ENCODE data around the gene SESN2. TPM values are rescaled to one million over a fixed set of nuclear protein-coding genes. Genes with fewer than 3 reads are reported as not detected.

SESN2 gene
- total and polyA plus RNA-seq, 7 experiments from 2014 or later = 2.3 to 50.7 (median 5.5) TPM

DNA sequence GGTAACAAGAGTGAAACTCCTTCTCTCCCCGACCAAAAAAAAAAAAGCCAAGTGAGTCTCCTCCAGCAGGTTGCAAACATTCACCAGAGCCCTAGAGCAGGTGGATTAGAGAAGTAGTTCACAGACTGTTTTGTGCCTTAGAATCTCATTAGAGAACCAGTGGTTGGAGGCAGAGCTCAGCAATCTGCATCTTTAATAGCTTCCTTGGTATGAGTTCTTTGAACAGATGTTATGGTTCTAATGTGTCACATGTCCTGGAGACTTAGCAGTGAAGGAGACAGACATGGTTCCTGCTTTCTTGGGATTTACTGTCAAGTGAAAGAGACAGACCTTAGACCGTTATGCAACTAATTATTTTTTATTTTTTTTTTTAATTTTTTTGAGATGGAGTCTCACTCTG, 26.8 kb downstream of the SESN2 start:
- no peak overlapping the region for H3K4me3 ChIP-seq (ENCODE audit: low read length)
- ChIA-PET CTCF (no interaction called here), POLR2A (interaction anchor here (0.6 kb wide), 1 partner anchor 450 kb away, joined by 4 read pairs; no protein-coding TSS in a partner anchor)
- intact Hi-C loops (cut with micrococcal nuclease) = no loop called here
- peaks cover 2 to 11% (median 2%) of the 10 kb centered on the region in 5 donors for H3K36me3 Mint-ChIP-seq
- no peaks in the 10 kb centered on the region for H3K9me3 ChIP-seq (ENCODE audit: control insufficient read depth in 2 of 3, low read length in 3 of 3)
- no peaks in the 10 kb centered on the region for H3K27me3 ChIP-seq (ENCODE audit: control insufficient read depth in 2 of 2, insufficient read depth in 2 of 2, low read length in 2 of 2)
- DNase-seq = no peak
- peaks cover 0 to 12% (median 0%) of the 10 kb centered on the region in 7 donors for H3K4me1 Mint-ChIP-seq
- H3K9me3 Mint-ChIP-seq = no peaks in the 10 kb centered on the region
- no peak overlapping the region for H3K27ac Mint-ChIP-seq
- no peaks in the 10 kb centered on the region for H3K4me1 ChIP-seq (ENCODE audit: control insufficient read depth in 2 of 2, insufficient read depth in 2 of 2, low read length in 2 of 2)
- ATAC-seq = no peak
- H3K27me3 Mint-ChIP-seq = peaks cover 0 to 7% (median 0%) of the 10 kb centered on the region in 5 donors
- no peak overlapping the region for H3K27ac ChIP-seq (ENCODE audit: low read depth, low read length)
- H3K36me3 ChIP-seq (ENCODE audit: control insufficient read depth in 2 of 3, insufficient read depth in 3 of 3, low read length in 3 of 3) = peaks cover 0 to 4% (median 0%) of the 10 kb centered on the region in 3 experiments
- no peak overlapping the region for H3K4me3 Mint-ChIP-seq

DNA sequence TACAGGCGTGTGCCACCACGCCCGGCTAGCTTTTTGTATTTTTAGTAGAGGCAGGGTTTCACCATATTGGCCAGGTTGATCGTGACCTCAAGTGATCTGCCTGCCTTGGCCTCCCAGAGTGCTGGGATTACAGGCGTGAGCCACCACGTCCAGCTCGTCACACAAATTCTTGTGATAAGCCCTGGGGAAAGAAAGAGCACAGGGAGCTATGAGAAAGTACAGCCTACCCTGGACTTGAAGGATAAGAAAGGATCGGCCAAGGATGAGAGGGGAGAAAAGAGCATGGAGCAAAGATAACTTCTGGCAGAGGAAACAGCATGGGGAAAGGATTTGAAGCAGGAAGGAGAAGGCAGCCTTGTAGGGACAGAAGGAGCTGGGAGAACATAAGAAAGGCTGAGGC, 29.2 kb downstream of the SESN2 start:
- H3K27me3 Mint-ChIP-seq = peaks cover 0 to 7% (median 0%) of the 10 kb centered on the region in 5 donors
- CTCF ChIA-PET = no interaction called here

GRCh38 chr1:28290851-28291250, 31.5 kb downstream of the SESN2 start:
- peaks cover 0 to 6% (median 0%) of the 10 kb centered on the region in 7 donors for H3K4me1 Mint-ChIP-seq
- Histone ChIP-seq H3K4me3 (ENCODE audit: low read length) (no peak overlapping the region), H3K27me3 (ENCODE audit: control insufficient read depth in 2 of 2, insufficient read depth in 2 of 2, low read length in 2 of 2) (no peaks in the 10 kb centered on the region), H3K36me3 (ENCODE audit: control insufficient read depth in 2 of 3, insufficient read depth in 3 of 3, low read length in 3 of 3) (no peaks in the 10 kb centered on the region), H3K9me3 (ENCODE audit: control insufficient read depth in 2 of 3, low read length in 3 of 3) (no peaks in the 10 kb centered on the region), H3K4me1 (ENCODE audit: control insufficient read depth in 2 of 2, insufficient read depth in 2 of 2, low read length in 2 of 2) (no peaks in the 10 kb centered on the region), H3K27ac (ENCODE audit: low read depth, low read length) (no peak overlapping the region)
- intact Hi-C loops (cut with micrococcal nuclease) = no loop called here
- H3K27me3 Mint-ChIP-seq = peaks cover 0 to 7% (median 0%) of the 10 kb centered on the region in 5 donors
- H3K4me3 Mint-ChIP-seq = no peak overlapping the region
- no peak for DNase-seq
- no peak overlapping the region for H3K27ac Mint-ChIP-seq
- peaks cover 0 to 3% (median 0%) of the 10 kb centered on the region in 5 donors for H3K36me3 Mint-ChIP-seq
- ChIA-PET POLR2A (no interaction called here), CTCF (no interaction called here)
- H3K9me3 Mint-ChIP-seq = no peaks in the 10 kb centered on the region
- no peak for ATAC-seq

More for the DNA sequence above, 29.2 kb downstream of the SESN2 start:
- Histone ChIP-seq H3K36me3 (ENCODE audit: control insufficient read depth in 2 of 3, insufficient read depth in 3 of 3, low read length in 3 of 3) (no peaks in the 10 kb centered on the region), H3K4me3 (ENCODE audit: low read length) (no peak overlapping the region), H3K27me3 (ENCODE audit: control insufficient read depth in 2 of 2, insufficient read depth in 2 of 2, low read length in 2 of 2) (no peaks in the 10 kb centered on the region), H3K4me1 (ENCODE audit: control insufficient read depth in 2 of 2, insufficient read depth in 2 of 2, low read length in 2 of 2) (no peaks in the 10 kb centered on the region), H3K27ac (ENCODE audit: low read depth, low read length) (no peak overlapping the region), H3K9me3 (ENCODE audit: control insufficient read depth in 2 of 3, low read length in 3 of 3) (no peaks in the 10 kb centered on the region)
- H3K27ac Mint-ChIP-seq = no peak overlapping the region
- H3K4me3 Mint-ChIP-seq = no peak overlapping the region
- H3K9me3 Mint-ChIP-seq = no peaks in the 10 kb centered on the region
- ATAC-seq = no peak
- DNase-seq = no peak
- POLR2A ChIA-PET = no interaction called here
- peaks cover 0 to 3% (median 0%) of the 10 kb centered on the region in 5 donors for H3K36me3 Mint-ChIP-seq
- peaks cover 0 to 6% (median 0%) of the 10 kb centered on the region in 7 donors for H3K4me1 Mint-ChIP-seq
- intact Hi-C loops (cut with micrococcal nuclease) = no loop called here

GRCh38 chr1:28291711-28292110, 32.4 kb downstream of the SESN2 start:
- intact Hi-C loops (cut with micrococcal nuclease) = no loop called here
- POLR2A ChIA-PET = no interaction called here
- Histone ChIP-seq H3K4me1 (ENCODE audit: control insufficient read depth in 2 of 2, insufficient read depth in 2 of 2, low read length in 2 of 2) (no peaks in the 10 kb centered on the region), H3K36me3 (ENCODE audit: control insufficient read depth in 2 of 3, insufficient read depth in 3 of 3, low read length in 3 of 3) (no peaks in the 10 kb centered on the region), H3K27me3 (ENCODE audit: control insufficient read depth in 2 of 2, insufficient read depth in 2 of 2, low read length in 2 of 2) (no peaks in the 10 kb centered on the region), H3K4me3 (ENCODE audit: low read length) (no peak overlapping the region), H3K27ac (ENCODE audit: low read depth, low read length) (no peak overlapping the region), H3K9me3 (ENCODE audit: control insufficient read depth in 2 of 3, low read length in 3 of 3) (no peaks in the 10 kb centered on the region)
- CTCF ChIA-PET = no interaction called here
- Mint-ChIP-seq H3K27me3 (peaks cover 0 to 5% (median 4%) of the 10 kb centered on the region in 5 donors), H3K9me3 (no peaks in the 10 kb centered on the region), H3K4me3 (no peak overlapping the region), H3K36me3 (peaks cover 0 to 3% (median 0%) of the 10 kb centered on the region in 5 donors), H3K4me1 (peaks cover 0 to 6% (median 0%) of the 10 kb centered on the region in 7 donors), H3K27ac (no peak overlapping the region)
- DNase-seq (no peak), ATAC-seq (no peak)

- ChIA-PET POLR2A (interaction anchor here (0.7 kb wide), 1 partner anchor 11 kb away, joined by 4 read pairs; no protein-coding TSS in a partner anchor), CTCF (interaction anchor here (0.7 kb wide), 1 partner anchor 577 kb away, joined by 3 read pairs; no protein-coding TSS in a partner anchor)
- ATAC-seq (no peak), DNase-seq (no peak)
- H3K27me3 ChIP-seq (ENCODE audit: control insufficient read depth in 2 of 2, insufficient read depth in 2 of 2, low read length in 2 of 2) = no peaks in the 10 kb centered on the region
- no peak overlapping the region for H3K4me3 Mint-ChIP-seq
- no peaks in the 10 kb centered on the region for H3K36me3 ChIP-seq (ENCODE audit: control insufficient read depth in 2 of 3, insufficient read depth in 3 of 3, low read length in 3 of 3)
- no peak overlapping the region for H3K4me3 ChIP-seq (ENCODE audit: low read length)
- H3K9me3 Mint-ChIP-seq = no peaks in the 10 kb centered on the region
- peaks cover 0 to 12% (median 0%) of the 10 kb centered on the region in 7 donors for H3K4me1 Mint-ChIP-seq
- no peaks in the 10 kb centered on the region for H3K9me3 ChIP-seq (ENCODE audit: control insufficient read depth in 2 of 3, low read length in 3 of 3)
- intact Hi-C loops (cut with micrococcal nuclease) = no loop called here
- H3K4me1 ChIP-seq (ENCODE audit: control insufficient read depth in 2 of 2, insufficient read depth in 2 of 2, low read length in 2 of 2) = no peaks in the 10 kb centered on the region
- H3K27me3 Mint-ChIP-seq = peaks cover 0 to 7% (median 2%) of the 10 kb centered on the region in 5 donors
- no peak overlapping the region for H3K27ac ChIP-seq (ENCODE audit: low read depth, low read length)
- H3K27ac Mint-ChIP-seq = no peak overlapping the region
- H3K36me3 Mint-ChIP-seq = peaks cover 0 to 3% (median 0%) of the 10 kb centered on the region in 5 donors
Measured at GRCh38 chr1:28295936-28296335, 36.6 kb downstream of the SESN2 start.

DNA sequence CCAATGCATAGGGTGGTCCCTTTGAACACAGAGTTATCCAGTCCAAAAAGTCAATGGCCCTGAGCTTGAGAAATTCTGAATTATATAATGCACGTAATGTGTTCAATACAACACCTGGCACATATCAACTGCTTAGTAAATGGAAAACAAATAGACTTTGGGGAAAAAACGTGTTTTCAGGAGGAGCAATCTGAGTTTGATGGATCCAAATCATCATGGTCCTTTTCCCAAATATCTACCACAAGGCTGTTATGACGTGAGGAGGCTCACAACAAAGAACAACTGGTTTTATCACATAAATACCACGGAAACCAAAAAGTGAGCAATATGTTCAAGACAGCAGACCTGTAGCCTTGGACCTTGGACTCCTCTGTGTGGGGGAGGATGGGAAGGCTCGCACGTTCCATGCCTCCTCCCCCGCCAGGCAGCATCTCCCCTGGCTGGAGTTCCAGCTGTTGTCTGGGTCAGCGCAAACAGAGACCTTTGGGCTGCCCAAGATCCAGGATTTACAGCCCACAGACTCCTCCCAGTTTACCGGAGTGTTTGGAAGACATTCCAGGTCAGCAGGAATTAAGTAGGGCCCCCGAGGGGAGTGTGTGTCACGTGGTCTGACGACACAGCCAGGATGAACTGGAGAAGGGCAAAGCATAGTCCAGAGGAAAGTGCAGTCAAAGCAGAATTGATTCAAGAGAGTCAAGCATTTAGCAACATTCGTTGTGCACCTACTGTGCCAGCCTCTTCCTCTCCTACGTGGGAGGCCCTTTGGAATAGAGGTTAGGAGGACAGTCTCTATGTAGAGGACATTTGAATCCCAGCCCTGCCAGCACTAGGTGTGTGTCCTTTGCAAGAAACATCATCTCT, 37.3 kb downstream of the SESN2 start:
- Mint-ChIP-seq H3K4me3 (no peak overlapping the region), H3K9me3 (no peaks in the 10 kb centered on the region), H3K4me1 (peaks cover 0 to 12% (median 0%) of the 10 kb centered on the region in 7 donors), H3K27ac (no peak overlapping the region), H3K27me3 (peaks cover 0 to 7% (median 4%) of the 10 kb centered on the region in 5 donors), H3K36me3 (peaks cover 0 to 3% (median 0%) of the 10 kb centered on the region in 5 donors)
- Histone ChIP-seq H3K27ac (ENCODE audit: low read depth, low read length) (no peak overlapping the region), H3K27me3 (ENCODE audit: control insufficient read depth in 2 of 2, insufficient read depth in 2 of 2, low read length in 2 of 2) (no peaks in the 10 kb centered on the region), H3K4me1 (ENCODE audit: control insufficient read depth in 2 of 2, insufficient read depth in 2 of 2, low read length in 2 of 2) (no peaks in the 10 kb centered on the region), H3K4me3 (ENCODE audit: low read length) (no peak overlapping the region), H3K9me3 (ENCODE audit: control insufficient read depth in 2 of 3, low read length in 3 of 3) (no peaks in the 10 kb centered on the region), H3K36me3 (ENCODE audit: control insufficient read depth in 2 of 3, insufficient read depth in 3 of 3, low read length in 3 of 3) (no peaks in the 10 kb centered on the region)
- ChIA-PET POLR2A (interaction anchor here (0.7 kb wide), 1 partner anchor 10 kb away, joined by 4 read pairs; no protein-coding TSS in a partner anchor), CTCF (no interaction called here)
- no peak for ATAC-seq
- DNase-seq = no peak
- intact Hi-C loops (cut with micrococcal nuclease) = no loop called here
